ENCODE measurements around the gene CARHSP1. TPM values are rescaled to one million over a fixed set of nuclear protein-coding genes. Genes with fewer than 3 reads are reported as not detected.

CARHSP1 gene
- polyA plus RNA-seq, 1 of the 3 experiments (the other 2 are of a cell fraction) = 93.6 TPM

DNA sequence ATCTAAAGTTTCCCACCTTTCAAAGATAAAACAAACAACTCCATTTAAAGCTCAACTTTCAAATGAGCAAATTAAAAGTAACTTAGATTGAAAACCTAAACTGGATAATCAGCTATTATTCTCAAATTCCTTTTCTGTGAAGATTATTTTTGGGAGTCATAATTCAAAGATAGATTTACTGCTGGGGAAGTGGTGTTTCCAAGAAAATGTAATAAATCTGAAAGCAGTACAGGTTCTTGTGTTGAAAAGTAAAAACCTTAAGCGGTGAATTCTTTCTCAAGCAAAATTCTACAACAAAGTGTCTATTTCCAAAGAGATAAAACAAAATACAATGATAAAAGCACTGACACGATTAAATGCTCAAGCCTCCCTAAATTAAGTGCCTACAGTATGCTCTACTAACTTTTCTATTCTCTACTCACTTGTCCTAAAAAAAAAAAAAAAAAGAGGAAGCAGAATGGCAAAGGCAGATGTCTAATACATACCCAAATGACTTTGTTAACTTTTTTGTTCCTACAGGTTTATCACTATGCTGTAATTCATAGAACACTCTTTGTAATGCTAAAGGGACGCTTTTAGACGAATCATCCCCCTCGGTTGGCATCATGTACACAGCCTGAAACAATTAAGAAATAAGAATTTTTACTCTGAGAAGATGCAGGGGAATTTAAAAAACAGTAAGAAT, 47.9 kb upstream of the CARHSP1 start:
- CTCF ChIA-PET = interaction anchor here (1.0 to 1.3 kb wide), 2 partner anchors 16 to 20 kb away, joined by 3 read pairs; no protein-coding TSS in a partner anchor
- no peak overlapping the region for H3K4me3 ChIP-seq (ENCODE audit: low read depth in 2 of 2, low read length in 1 of 2)
- H4K20me1 ChIP-seq (ENCODE audit: insufficient read depth) = peaks cover 19% of the 10 kb centered on the region
- no peak overlapping the region for H3K4me2 ChIP-seq
- H2AFZ ChIP-seq (ENCODE audit: low read depth) = no peak overlapping the region
- WGBS (ENCODE audit: low lambda C conversion rate) = 93% methylated on average over 5 of the region's 5 CpGs
- no peaks in the 10 kb centered on the region for H3K9me2 ChIP-seq
- H3K9ac ChIP-seq = no peak overlapping the region
- H3K9me3 ChIP-seq = no peaks in the 10 kb centered on the region
- H3F3A ChIP-seq (replicated peaks; ENCODE audit: insufficient read depth) = peaks cover 3% of the 10 kb centered on the region
- no peak for DNase-seq
- peaks cover 39% of the 10 kb centered on the region for H3K79me2 ChIP-seq (ENCODE audit: insufficient read depth)
- POLR2A ChIA-PET = no interaction called here
- peaks cover 67 to 80% of the 10 kb centered on the region in 2 experiments for H3K36me3 ChIP-seq (replicated peaks in 1 of 2; ENCODE audit: control insufficient read depth in 1 of 2, insufficient read depth in 2 of 2, low read length in 1 of 2)
- no peaks in the 10 kb centered on the region for H3K27me3 ChIP-seq (ENCODE audit: insufficient read depth)
- no peaks in the 10 kb centered on the region for H3K4me1 ChIP-seq (ENCODE audit: control insufficient read depth in 1 of 2, insufficient read depth in 2 of 2, low read depth in 1 of 2, low read length in 1 of 2)
- H3K27ac ChIP-seq (ENCODE audit: low read depth in 2 of 2, low read length in 1 of 2) = no peak overlapping the region
- TF ChIP-seq TEAD4 (IDR thresholded peaks at IDR 0.05; ENCODE audit: borderline replicate concordance, insufficient read depth) (no peak), TAF1 (IDR thresholded peaks at IDR 0.05; ENCODE audit: borderline replicate concordance, low read depth, low read length) (no peak), MAX (IDR thresholded peaks at IDR 0.05; ENCODE audit: low read depth) (no peak), EP300 (IDR thresholded peaks at IDR 0.05; ENCODE audit: borderline replicate concordance in 1 of 2, low read depth in 1 of 2, low read length in 1 of 2) (no peak), RAD21 (IDR thresholded peaks at IDR 0.05; ENCODE audit: low read length) (no peak), NRF1 (IDR thresholded peaks at IDR 0.05; ENCODE audit: low read depth, low read length) (no peak), EZH2phosphoT487 (IDR thresholded peaks at IDR 0.05; ENCODE audit: borderline replicate concordance, low read depth) (no peak), MXI1 (IDR thresholded peaks at IDR 0.05; ENCODE audit: low read depth, low read length) (no peak), RCOR1 (IDR thresholded peaks at IDR 0.05; ENCODE audit: low read length) (no peak), TCF12 (IDR thresholded peaks at IDR 0.05) (no peak), USF2 (IDR thresholded peaks at IDR 0.05; ENCODE audit: borderline replicate concordance, low read depth, low read length) (no peak), ZBTB33 (IDR thresholded peaks at IDR 0.05; ENCODE audit: borderline replicate concordance, low read depth) (no peak), ELF1 (IDR thresholded peaks at IDR 0.05) (no peak)
- TF ChIP-seq, protein P1, sequence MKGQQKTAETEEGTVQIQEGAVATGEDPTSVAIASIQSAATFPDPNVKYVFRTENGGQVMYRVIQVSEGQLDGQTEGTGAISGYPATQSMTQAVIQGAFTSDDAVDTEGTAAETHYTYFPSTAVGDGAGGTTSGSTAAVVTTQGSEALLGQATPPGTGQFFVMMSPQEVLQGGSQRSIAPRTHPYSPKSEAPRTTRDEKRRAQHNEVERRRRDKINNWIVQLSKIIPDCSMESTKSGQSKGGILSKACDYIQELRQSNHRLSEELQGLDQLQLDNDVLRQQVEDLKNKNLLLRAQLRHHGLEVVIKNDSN (IDR thresholded peaks at IDR 0.05; ENCODE audit: borderline replicate concordance, low read depth) = no peak
- TF ChIP-seq, protein P2, sequence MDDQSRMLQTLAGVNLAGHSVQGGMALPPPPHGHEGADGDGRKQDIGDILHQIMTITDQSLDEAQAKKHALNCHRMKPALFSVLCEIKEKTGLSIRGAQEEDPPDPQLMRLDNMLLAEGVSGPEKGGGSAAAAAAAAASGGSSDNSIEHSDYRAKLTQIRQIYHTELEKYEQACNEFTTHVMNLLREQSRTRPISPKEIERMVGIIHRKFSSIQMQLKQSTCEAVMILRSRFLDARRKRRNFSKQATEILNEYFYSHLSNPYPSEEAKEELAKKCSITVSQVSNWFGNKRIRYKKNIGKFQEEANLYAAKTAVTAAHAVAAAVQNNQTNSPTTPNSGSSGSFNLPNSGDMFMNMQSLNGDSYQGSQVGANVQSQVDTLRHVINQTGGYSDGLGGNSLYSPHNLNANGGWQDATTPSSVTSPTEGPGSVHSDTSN (IDR thresholded peaks at IDR 0.05) = no peak

Measured in SK-N-SH (cell line).